Stimulated activated CD8-positive, alpha-beta memory T cell treated with anti-CD3 and anti-CD28 coated beads, Interleukin-7, amount 100 ng/mL, for 48 hours (primary cell): Measurements from ENCODE around the gene TTYH2.
A peak's percentile ranks its signal among the peaks of the same experiment; 100 is the strongest.
"Not testable (repeated sequence)": the region's sequence is repeated elsewhere in the genome, so short reads cannot be mapped to it uniquely, and the experiment has no call there.

Source experiments
- DNase-seq, 2 donors: peaks; one replicate each; pipeline ENCODE4 v3.0.0-alpha.2; 2020; ENCODE audit warnings: low read depth in 1 of 2; ENCODE audit errors: extremely low read depth in 1 of 2

The TTYH2 gene

GRCh38 chr17:74212913-74213791 lies at the start of gene TTYH2:
TTYH2 (plus strand) TSS chr17:74213571; CDS start chr17:74213588, 17 bp downstream.
- DNase-seq: peak; percentile 49

- DNase-seq: no peak
These were observed 49.5 kb upstream of the TTYH2 start for GRCh38 chr17:74163836-74164235.

- no peak for DNase-seq
These were observed 48.8 kb upstream of the TTYH2 start for GRCh38 chr17:74164446-74165045.

GRCh38 chr17:74165797-74166365 lies 47.5 kb upstream of the TTYH2 start:
- no peak for DNase-seq

DNA sequence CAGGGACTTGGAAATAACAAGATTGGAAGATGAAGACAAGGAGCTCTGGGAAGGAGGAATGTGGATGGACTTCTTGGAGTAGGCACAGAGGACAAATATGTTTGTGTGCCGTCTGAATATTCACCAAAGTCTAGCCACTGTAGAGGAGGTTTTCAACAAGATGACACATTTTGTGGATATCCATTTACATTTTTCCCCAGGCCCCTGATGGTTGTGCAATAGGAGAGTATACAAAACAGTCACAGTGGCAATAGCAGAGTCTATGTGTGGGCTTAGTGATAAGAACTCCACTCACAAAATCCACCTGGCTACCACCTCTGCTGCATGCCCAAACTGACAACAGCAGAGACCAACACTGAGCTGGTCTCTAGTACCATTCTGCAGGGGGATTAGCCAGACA lies 42.4 kb upstream of the TTYH2 start:
- DNase-seq: no peak

- DNase-seq: no peak
These were observed 40.7 kb upstream of the TTYH2 start for GRCh38 chr17:74172700-74173099.

DNA sequence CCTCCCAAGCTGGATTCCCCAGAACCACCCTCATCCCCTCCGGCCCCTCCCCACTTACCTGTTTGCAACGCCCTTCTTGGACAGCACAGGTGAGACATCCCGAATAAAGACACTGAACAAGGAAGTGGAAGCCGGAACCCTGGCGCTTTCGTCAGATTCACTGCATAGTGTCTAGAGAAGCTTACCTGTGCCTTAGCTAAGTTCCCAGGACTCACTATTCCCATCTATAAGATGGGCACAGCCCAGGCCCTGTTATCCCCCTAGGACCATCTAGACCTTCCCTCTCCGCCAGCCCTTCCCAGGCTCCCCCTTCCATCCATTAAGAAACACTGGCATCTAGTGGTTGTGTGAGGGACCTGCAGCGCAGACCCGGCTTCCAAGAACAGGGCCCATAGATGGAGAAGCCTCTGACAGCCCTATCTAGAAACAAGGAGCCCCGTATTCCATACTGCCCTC lies 36.8 kb upstream of the TTYH2 start:
- peak in 1 of 2 donors; percentile 15 for DNase-seq

GRCh38 chr17:74177018-74177450 lies 36.3 kb upstream of the TTYH2 start:
- no peak for DNase-seq

DNA sequence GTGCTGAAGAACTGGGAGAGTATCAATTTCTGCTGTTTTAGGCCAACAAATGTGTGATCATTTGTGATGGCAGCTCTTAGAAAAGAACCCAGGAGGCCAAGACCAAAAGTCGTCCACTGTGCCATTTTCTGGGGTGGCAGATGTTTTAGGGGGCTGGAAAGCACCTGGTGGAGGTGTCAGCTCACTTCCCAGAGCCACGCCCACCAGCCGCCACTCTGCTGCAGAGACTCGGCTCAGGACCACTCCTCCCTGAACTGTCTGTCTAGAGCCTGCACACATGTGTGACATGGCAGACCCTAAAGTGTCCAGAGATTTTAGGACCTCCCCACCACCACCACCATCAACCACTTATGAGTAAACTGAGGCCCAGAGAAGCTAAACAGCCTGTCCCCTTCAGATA lies 33.8 kb upstream of the TTYH2 start:
- no peak for DNase-seq

GRCh38 chr17:74180336-74180735 lies 33.0 kb upstream of the TTYH2 start:
- DNase-seq: no peak

GRCh38 chr17:74181341-74181740 lies 32.0 kb upstream of the TTYH2 start:
- DNase-seq: no peak

GRCh38 chr17:74182041-74182723 lies 31.2 kb upstream of the TTYH2 start:
- DNase-seq: no peak

DNA sequence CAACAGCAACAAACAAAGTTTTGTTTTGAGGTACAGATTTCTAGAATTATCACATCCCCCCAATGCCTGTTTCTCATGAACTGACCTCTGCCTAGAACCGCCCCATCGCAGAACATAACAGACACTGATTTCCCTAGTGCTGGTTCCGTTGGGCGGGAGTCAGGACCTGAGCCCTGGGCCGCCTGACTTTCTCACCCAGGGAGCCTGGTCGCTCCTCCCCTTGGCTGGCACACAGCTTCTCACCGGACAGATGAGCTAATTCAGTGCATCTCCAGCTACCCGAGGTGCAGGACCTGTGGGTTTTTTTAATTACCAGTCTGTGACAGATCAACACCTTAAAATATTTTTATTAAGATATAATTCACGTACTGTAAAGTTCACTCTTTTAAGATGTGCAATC lies 30.0 kb upstream of the TTYH2 start:
- no peak for DNase-seq

- no peak for DNase-seq
These were observed 27.7 kb upstream of the TTYH2 start for GRCh38 chr17:74185571-74186185.

- no peak for DNase-seq
These were observed 26.9 kb upstream of the TTYH2 start for GRCh38 chr17:74186498-74186897.

GRCh38 chr17:74187761-74188160 lies 25.6 kb upstream of the TTYH2 start:
- no peak for DNase-seq

DNA sequence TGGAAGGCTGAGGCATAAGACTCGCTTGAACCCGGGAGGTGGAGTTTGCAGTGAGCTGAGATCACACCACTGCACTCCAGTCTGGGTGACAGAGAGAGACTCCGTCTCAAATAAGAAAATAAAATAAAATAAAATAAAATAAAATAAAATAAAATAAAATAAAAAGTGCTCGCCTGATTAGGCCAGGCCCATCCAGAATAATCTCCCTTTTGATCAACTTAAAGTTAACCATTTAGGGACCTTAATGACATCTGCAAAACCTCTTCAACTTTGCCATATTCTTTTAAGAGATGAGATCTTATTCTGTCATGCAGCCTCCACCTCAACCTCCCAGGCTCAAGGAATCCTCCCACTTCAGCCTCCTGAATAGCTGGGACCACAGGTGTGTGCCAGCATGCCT lies 24.7 kb upstream of the TTYH2 start:
- DNase-seq: not testable (repeated sequence)

DNA sequence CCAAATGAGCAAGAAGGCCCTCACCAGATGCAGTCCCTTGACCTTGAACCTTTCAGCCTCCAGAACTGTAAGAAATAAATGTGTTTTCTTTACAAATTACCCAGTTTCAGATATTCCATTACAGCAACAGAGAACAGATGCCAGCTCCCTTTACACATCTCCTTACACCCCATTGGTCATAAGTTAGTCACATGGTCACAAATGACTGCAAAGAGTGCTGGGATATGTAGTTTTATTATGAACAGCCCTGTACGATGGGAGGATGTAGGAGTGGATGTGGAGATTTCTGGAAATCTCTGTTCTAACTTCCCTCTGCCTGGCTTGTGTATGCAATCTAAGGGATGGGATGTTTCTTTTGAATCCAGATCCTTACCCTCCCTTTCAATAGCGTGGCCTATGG lies 23.2 kb upstream of the TTYH2 start:
- no peak for DNase-seq

GRCh38 chr17:74190807-74191406 lies 22.5 kb upstream of the TTYH2 start:
- DNase-seq: no peak
